GM21526 (cell line): ENCODE data around the gene DCDC2C.

Experiments used
- ATAC-seq: cut with Tn5 transposase; IDR thresholded peaks from one replicate; pipeline ENCODE4 v1.9.1; 2021; ENCODE audit warnings: moderate library complexity; ENCODE audit not compliant: unreplicated experiment, low FRiP score

Gene DCDC2C

GRCh38 chr2:3876221-3876620, 172.8 kb downstream of the DCDC2C start:
- ATAC-seq, result no peak

- ATAC-seq, result no peak
Measured at GRCh38 chr2:3876685-3877084, 173.3 kb downstream of the DCDC2C start.

DNA sequence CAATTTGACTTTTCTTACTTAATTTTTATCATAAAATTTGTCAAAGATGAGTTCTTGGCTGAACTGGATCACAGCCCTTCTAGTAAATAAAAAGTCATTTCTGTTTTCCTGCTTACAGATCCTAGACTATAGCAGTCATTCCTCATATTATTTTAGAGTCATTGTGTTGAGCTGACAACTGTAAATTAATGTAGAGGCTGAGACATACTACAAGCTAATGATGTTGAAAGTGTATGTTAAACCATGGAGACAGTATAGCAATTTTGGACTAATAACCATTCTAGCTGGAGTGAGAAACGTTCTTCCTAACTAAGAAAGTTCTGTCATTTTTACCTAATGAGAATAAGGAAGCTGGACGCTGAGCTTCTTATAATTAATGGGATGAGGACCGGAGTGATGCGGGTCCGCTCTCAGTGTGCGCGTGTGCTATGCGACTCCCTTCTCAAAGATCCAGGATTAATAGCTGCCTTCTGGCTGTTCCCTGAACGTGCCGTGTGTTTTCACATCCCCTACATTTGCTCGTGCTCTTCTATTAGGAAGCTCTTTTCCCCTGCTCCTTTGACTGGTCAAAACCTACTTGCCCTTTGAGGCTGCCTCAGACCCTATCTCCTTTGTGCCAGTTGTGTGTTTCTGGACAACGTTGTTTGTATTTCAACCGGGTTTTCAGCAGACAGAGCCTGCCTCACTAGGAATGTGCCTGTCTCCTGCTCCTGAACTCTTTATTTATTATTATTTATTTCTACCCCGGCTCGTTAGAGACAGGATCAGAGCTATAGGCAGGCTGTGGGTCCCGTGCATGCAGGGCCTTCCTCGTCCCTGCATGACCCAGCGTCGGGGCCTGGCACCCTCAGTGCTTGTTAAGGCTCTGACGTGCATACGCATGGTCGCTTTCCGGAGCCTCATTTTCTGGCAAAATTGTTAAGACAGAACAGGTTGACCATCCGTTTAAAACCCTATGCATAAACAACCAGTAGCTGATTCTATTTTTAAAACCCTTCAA, 182.6 kb downstream of the DCDC2C start:
- ATAC-seq, result no peak

GRCh38 chr2:3895021-3895420, 191.6 kb downstream of the DCDC2C start:
- no peak for ATAC-seq
